MCF 10A (cell line): ENCODE measurements around the gene MKLN1. TPM values are rescaled to one million over a fixed set of nuclear protein-coding genes. Genes with fewer than 3 reads are reported as not detected.

ENCODE experiments used
- BruUV-seq: library from RNA; stranded (reverse); fragments of 400-500 nt; replicated peaks from 2 replicates; lab custom pipeline; 2021; lab: Mats Ljungman, UMichigan
- CTCF ChIA-PET: fragments of 300-600 bp; sonication (Branson Sonifier 250); formaldehyde crosslinking; extraction: SDS; loops from one replicate; lab custom pipeline; 2021; ENCODE audit warnings: antibody characterized with exemption, inconsistent platforms; lab: Yijun Ruan, JAX
- POLR2A ChIA-PET: fragments of 300-600, 350-650 bp; sonication (Branson Sonifier 250); formaldehyde crosslinking; extraction: SDS; loops from one replicate; lab custom pipeline; 2020; ENCODE audit warnings: antibody characterized with exemption, inconsistent platforms; lab: Yijun Ruan, JAX
- DNase-seq: peaks from one replicate; pipeline ENCODE4 v3.0.0-alpha.2; 2018; ENCODE audit not compliant: unreplicated experiment
- H3K27ac Mint-ChIP-seq: one replicate; pipeline ENCODE4 v1.8.0; 2022; ENCODE audit warnings: mild to moderate bottlenecking, low read depth, mixed read lengths; ENCODE audit not compliant: unreplicated experiment
- H3K27me3 Mint-ChIP-seq: one replicate; pipeline ENCODE4 v1.8.0; 2022; ENCODE audit warnings: mixed read lengths; ENCODE audit not compliant: insufficient read depth, unreplicated experiment
- H3K36me3 Mint-ChIP-seq: one replicate; pipeline ENCODE4 v1.8.0; 2022; ENCODE audit warnings: mild to moderate bottlenecking, moderate library complexity, mixed read lengths; ENCODE audit not compliant: insufficient read depth, unreplicated experiment
- H3K4me1 Mint-ChIP-seq: one replicate; pipeline ENCODE4 v1.8.0; 2022; ENCODE audit warnings: mixed read lengths; ENCODE audit not compliant: insufficient read depth, unreplicated experiment
- H3K4me3 Mint-ChIP-seq: one replicate; pipeline ENCODE4 v1.8.0; 2022; ENCODE audit warnings: mild to moderate bottlenecking, moderate library complexity, mixed read lengths; ENCODE audit not compliant: unreplicated experiment
- H3K9me3 Mint-ChIP-seq: one replicate; pipeline ENCODE4 v1.8.0; 2022; ENCODE audit warnings: mixed read lengths; ENCODE audit not compliant: unreplicated experiment
- CTCF ChIP-seq: fragments of 200-600 bp; IDR thresholded peaks from one replicate; pipeline ENCODE4 v1.8.0; 2022; ENCODE audit warnings: antibody characterized with exemption, mild to moderate bottlenecking; ENCODE audit not compliant: unreplicated experiment
- intact Hi-C: fragments of 100-400 bp; cut with micrococcal nuclease; formaldehyde crosslinking; loops from 2 replicates; pipeline ENCODE4 v1.14.1; 2022
- total RNA-seq: library from RNA; stranded (reverse); gene quantifications from 2 replicates; pipeline ENCODE4 v1.2.3, GENCODE V29; 2022

MKLN1 gene
- total RNA-seq, 1 experiment from 2014 or later = 35.6 TPM

GRCh38 chr7:131518626-131519025, 190.9 kb downstream of the MKLN1 start:
- CTCF ChIA-PET = interaction anchor here (0.6 kb wide), 1 partner anchor 9 kb away, joined by 3 read pairs; no protein-coding TSS in a partner anchor
- Mint-ChIP-seq H3K27ac (no peak overlapping the region), H3K4me1 (no peaks in the 10 kb centered on the region), H3K9me3 (no peaks in the 10 kb centered on the region), H3K27me3 (no peaks in the 10 kb centered on the region), H3K36me3 (peaks cover 7% of the 10 kb centered on the region), H3K4me3 (no peak overlapping the region)
- no peak for TF ChIP-seq CTCF
- BruUV-seq = no TSS peak
- intact Hi-C loops = no loop called here
- POLR2A ChIA-PET = interaction anchor here (0.5 kb wide), 1 partner anchor 214 kb away, joined by 3 read pairs; no protein-coding TSS in a partner anchor
- no peak for DNase-seq

DNA sequence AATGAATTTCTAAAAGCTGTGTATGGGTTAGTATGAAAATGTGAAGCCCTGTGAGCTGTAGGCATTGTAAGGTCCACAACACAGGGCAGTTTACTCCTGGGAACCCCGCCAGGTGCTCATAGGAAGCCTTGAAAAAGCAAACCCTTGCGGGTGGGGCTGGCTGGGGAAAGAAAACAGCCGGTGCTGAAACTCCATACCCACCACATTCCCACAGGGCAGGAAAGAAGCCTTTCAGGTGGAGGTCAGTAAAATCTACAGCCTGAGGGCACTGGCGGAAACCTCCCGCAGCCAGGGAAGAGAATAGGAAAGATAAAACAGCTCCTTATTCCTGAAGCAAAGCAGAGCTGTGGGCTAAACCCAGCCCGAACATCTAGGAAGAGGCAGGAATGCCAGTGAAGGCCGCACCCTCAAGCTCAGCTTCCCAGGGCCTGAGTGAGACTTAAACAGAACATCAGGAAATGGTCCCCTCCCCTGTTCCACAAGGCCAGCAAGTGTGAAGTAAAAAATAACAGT, 194.0 kb downstream of the MKLN1 start:
- no peak for TF ChIP-seq CTCF
- H3K9me3 Mint-ChIP-seq = no peaks in the 10 kb centered on the region
- DNase-seq = no peak
- BruUV-seq = no TSS peak
- no peaks in the 10 kb centered on the region for H3K4me1 Mint-ChIP-seq
- H3K4me3 Mint-ChIP-seq = no peak overlapping the region
- H3K27me3 Mint-ChIP-seq = no peaks in the 10 kb centered on the region
- intact Hi-C loops = no loop called here
- CTCF ChIA-PET = interaction anchor here (0.8 to 2.5 kb wide), 6 partner anchors 8 to 134 kb away, joined by 3 to 12 read pairs (median 6); no protein-coding TSS in a partner anchor
- H3K36me3 Mint-ChIP-seq = no peaks in the 10 kb centered on the region
- H3K27ac Mint-ChIP-seq = no peak overlapping the region
- POLR2A ChIA-PET = no interaction called here

DNA sequence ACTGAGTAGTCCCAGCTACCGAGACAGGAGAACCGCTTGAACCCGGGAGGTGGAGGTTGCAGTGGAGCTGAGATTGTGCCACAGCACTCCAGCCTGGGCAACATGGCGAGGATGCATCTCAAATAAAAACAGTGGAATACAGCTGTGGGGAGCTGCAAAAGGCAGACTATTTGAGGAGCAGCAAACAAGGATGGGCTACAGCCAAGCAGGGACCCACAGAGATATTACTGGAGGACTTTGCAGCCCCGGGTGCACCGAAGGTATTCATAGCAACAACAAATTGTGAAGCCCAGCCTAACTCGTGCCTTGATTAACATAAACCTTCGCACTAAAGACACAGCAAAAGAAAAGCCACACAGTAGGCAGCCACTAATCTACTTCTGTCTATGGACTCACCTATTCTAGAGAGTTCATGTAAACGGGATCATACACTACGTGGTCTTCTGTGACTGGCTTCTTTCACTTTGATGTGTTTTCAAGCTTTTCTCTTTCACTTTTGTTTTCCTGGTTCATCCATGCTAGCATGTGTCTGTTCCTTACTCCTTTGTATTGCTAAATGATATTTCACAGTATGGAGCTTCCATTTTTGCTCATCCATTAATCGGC, 194.8 kb downstream of the MKLN1 start:
- DNase-seq = no peak
- no peaks in the 10 kb centered on the region for H3K4me1 Mint-ChIP-seq
- ChIA-PET CTCF (interaction anchor here (0.8 to 2.5 kb wide), 6 partner anchors 9 to 134 kb away, joined by 3 to 12 read pairs (median 6); no protein-coding TSS in a partner anchor), POLR2A (no interaction called here)
- no peak for TF ChIP-seq CTCF
- no peaks in the 10 kb centered on the region for H3K36me3 Mint-ChIP-seq
- no peak overlapping the region for H3K27ac Mint-ChIP-seq
- intact Hi-C loops = no loop called here
- no TSS peak for BruUV-seq
- no peaks in the 10 kb centered on the region for H3K9me3 Mint-ChIP-seq
- H3K27me3 Mint-ChIP-seq = no peaks in the 10 kb centered on the region
- H3K4me3 Mint-ChIP-seq = no peak overlapping the region

GRCh38 chr7:131524115-131524514, 196.4 kb downstream of the MKLN1 start:
- no peaks in the 10 kb centered on the region for H3K27me3 Mint-ChIP-seq

More at GRCh38 chr7:131524115-131524514, 196.4 kb downstream of the MKLN1 start:
- Mint-ChIP-seq H3K36me3 (no peaks in the 10 kb centered on the region), H3K4me1 (no peaks in the 10 kb centered on the region), H3K27ac (no peak overlapping the region), H3K4me3 (no peak overlapping the region), H3K9me3 (no peaks in the 10 kb centered on the region)
- CTCF ChIA-PET = interaction anchor here (1.0 to 1.3 kb wide), 2 partner anchors 10 to 131 kb away, joined by 4 to 6 read pairs; no protein-coding TSS in a partner anchor
- POLR2A ChIA-PET = no interaction called here
- no peak for TF ChIP-seq CTCF
- intact Hi-C loops = no loop called here
- BruUV-seq = no TSS peak
- DNase-seq = no peak
